B cell (primary cell): ENCODE results near the gene KLHDC7B. TPM values are rescaled to one million over a fixed set of nuclear protein-coding genes. Genes with fewer than 3 reads are reported as not detected.

Source experiments
- ATAC-seq: fragments of 200-7000 bp; cut with Tn5 transposase; one replicate; pipeline ENCODE4 v1.10.0; 2021; ENCODE audit warnings: low read depth, mild to moderate bottlenecking, moderate number of reproducible peaks, moderate library complexity
- CTCF ChIA-PET: fragments of 350-600 bp; sonication (Branson Sonifier 250); formaldehyde crosslinking; loops from one replicate; lab custom pipeline; 2021; ENCODE audit warnings: antibody characterized with exemption, inconsistent platforms; lab: Charles Lee
- POLR2A ChIA-PET: fragments of 350-600 bp; sonication (Branson Sonifier 250); formaldehyde crosslinking; loops from one replicate; lab custom pipeline; 2021; ENCODE audit warnings: antibody characterized with exemption; lab: Charles Lee
- DNase-seq: peaks from one replicate; pipeline ENCODE4 v3.0.0; 2013
- H2AFZ ChIP-seq: 2 replicates; pipeline ENCODE4 v1.6.1; 2012; ENCODE audit warnings: mild to moderate bottlenecking, low read depth, low read length; ENCODE audit not compliant: insufficient read depth, poor library complexity, severe bottlenecking
- H3K27ac ChIP-seq, 2 donors: 1 replicate in 1 of 2; 2 replicates in 1 of 2; pipeline ENCODE4 v1.5.1; 2012 to 2013; ENCODE audit warnings: low read length in 2 of 2, mild to moderate bottlenecking in 2 of 2, moderate library complexity in 1 of 2
- H3K27me3 ChIP-seq, 4 experiments: fragments of 200-600 bp in 1 of 4; sonication (generic) in 1 of 4; replicated peaks in 1 of 4; 1 replicate in 2 of 4; 2 replicates in 2 of 4; pipeline versions ENCODE4 v1.6.1 to v1.7.0; 2013 to 2016; ENCODE audit warnings: low read length in 3 of 4, mild to moderate bottlenecking in 2 of 4, mixed read lengths in 1 of 4, moderate library complexity in 1 of 4; ENCODE audit not compliant: insufficient read depth in 4 of 4, control insufficient read depth in 3 of 4; ENCODE audit errors: control extremely low read depth in 1 of 4
- H3K36me3 ChIP-seq, 2 experiments: replicated peaks in 1 of 2; 1 replicate in 1 of 2; 2 replicates in 1 of 2; pipeline versions ENCODE4 v1.6.1 to v1.7.1; 2013; ENCODE audit warnings: low read length in 1 of 2; ENCODE audit not compliant: insufficient read depth in 2 of 2, control insufficient read depth in 1 of 2; ENCODE audit errors: control extremely low read depth in 1 of 2, extremely low read depth in 1 of 2
- H3K4me1 ChIP-seq, 2 donors: fragments of 200-600 bp in 1 of 2; sonication (generic) in 1 of 2; 1 replicate in 1 of 2; 2 replicates in 1 of 2; pipeline versions ENCODE4 v1.5.1 to v1.6.1; 2013 to 2017; ENCODE audit warnings: low read length in 2 of 2; ENCODE audit not compliant: control insufficient read depth in 2 of 2, insufficient read depth in 2 of 2
- H3K4me2 ChIP-seq: replicated peaks from 2 replicates; pipeline ENCODE3; 2012; ENCODE audit warnings: mild to moderate bottlenecking, low read depth, low read length; ENCODE audit not compliant: poor library complexity, severe bottlenecking
- H3K4me3 ChIP-seq, 5 experiments: fragments of 200-600 bp in 1 of 5; sonication (generic) in 1 of 5; 1 replicate in 3 of 5; 2 replicates in 2 of 5; pipeline versions ENCODE4 v1.5.1 to v1.7.0; 2011 to 2016; ENCODE audit warnings: low read length in 4 of 5, mild to moderate bottlenecking in 4 of 5, low read depth in 2 of 5, control low read depth in 1 of 5, moderate library complexity in 1 of 5; ENCODE audit not compliant: insufficient read depth in 1 of 5; ENCODE audit errors: control extremely low read depth in 1 of 5, extremely low read depth in 1 of 5
- H3K79me2 ChIP-seq: fragments of 200-600 bp; sonication (generic); one replicate; pipeline ENCODE4 v1.6.0; 2016; ENCODE audit warnings: low read length; ENCODE audit not compliant: control insufficient read depth, insufficient read depth
- H3K9ac ChIP-seq: fragments of 200-600 bp; sonication (generic); 2 replicates; pipeline ENCODE4 v1.6.1; 2017; ENCODE audit warnings: mild to moderate bottlenecking, low read length, moderate library complexity
- H3K9me3 ChIP-seq, 3 donors: one replicate each; pipeline versions ENCODE4 v1.6.1 to v1.7.1; 2013; ENCODE audit warnings: low read length in 2 of 3; ENCODE audit not compliant: control insufficient read depth in 2 of 3, insufficient read depth in 1 of 3; ENCODE audit errors: control extremely low read depth in 1 of 3
- H4K20me1 ChIP-seq: 2 replicates; pipeline ENCODE4 v1.6.0; 2012; ENCODE audit warnings: mild to moderate bottlenecking, low read length; ENCODE audit not compliant: insufficient read depth, control insufficient read depth, poor library complexity, severe bottlenecking
- H3K27ac Mint-ChIP-seq: one replicate; pipeline ENCODE4 v1.8.0; 2021; ENCODE audit warnings: mixed read lengths
- H3K27me3 Mint-ChIP-seq: one replicate; pipeline ENCODE4 v1.8.0; 2021; ENCODE audit warnings: mixed read lengths
- H3K4me1 Mint-ChIP-seq: one replicate; pipeline ENCODE4 v1.8.0; 2021; ENCODE audit warnings: mixed read lengths
- H3K4me3 Mint-ChIP-seq: one replicate; pipeline ENCODE4 v1.8.0; 2021; ENCODE audit warnings: mixed read lengths
- H3K9me3 Mint-ChIP-seq: one replicate; pipeline ENCODE4 v1.8.0; 2022; ENCODE audit warnings: mixed read lengths; ENCODE audit not compliant: insufficient read depth
- EZH2 ChIP-seq: IDR thresholded peaks from 2 replicates; pipeline ENCODE4 v1.6.1; 2012; ENCODE audit warnings: borderline replicate concordance, low read depth, mild to moderate bottlenecking, moderate library complexity, low read length; ENCODE audit not compliant: insufficient read depth, poor library complexity, severe bottlenecking
- WGBS: methylation state at CpG from one replicate; pipeline ENCODE4 v1.1.5; 2013; ENCODE audit warnings: missing lambda C conversion rate; ENCODE audit not compliant: insufficient coverage; 5-methylcytosine and 5-hydroxymethylcytosine counted together
- intact Hi-C: fragments of 100-400 bp; cut with micrococcal nuclease; formaldehyde crosslinking; loops from one replicate; pipeline ENCODE4 v1.10.0; 2022
- polyA plus RNA-seq: library from polyadenylated mRNA; depleted of rRNA; stranded (reverse); fragments of >200 nt; gene quantifications from 2 replicates; pipeline ENCODE4 v1.2.3, GENCODE V29; 2012
- total RNA-seq, 2 donors: library from RNA; stranded (reverse); fragments of 120-200 nt in 1 of 2; gene quantifications; 1 replicate in 1 of 2; 2 replicates in 1 of 2; pipeline versions ENCODE4 v1.2.3 to v1.2.4, GENCODE V29; 2013 to 2022
- TF ChIP-seq, protein P1 (sequence below): fragments of 200-600 bp; IDR thresholded peaks from one replicate; pipeline ENCODE4 v1.8.0; 2022; ENCODE audit warnings: antibody characterized with exemption, mild to moderate bottlenecking

The KLHDC7B gene
- total and polyA plus RNA-seq, 2 donors (not counting 1 experiment from before 2014, with no cell fraction given): 1.8 to 6.2 TPM

DNA sequence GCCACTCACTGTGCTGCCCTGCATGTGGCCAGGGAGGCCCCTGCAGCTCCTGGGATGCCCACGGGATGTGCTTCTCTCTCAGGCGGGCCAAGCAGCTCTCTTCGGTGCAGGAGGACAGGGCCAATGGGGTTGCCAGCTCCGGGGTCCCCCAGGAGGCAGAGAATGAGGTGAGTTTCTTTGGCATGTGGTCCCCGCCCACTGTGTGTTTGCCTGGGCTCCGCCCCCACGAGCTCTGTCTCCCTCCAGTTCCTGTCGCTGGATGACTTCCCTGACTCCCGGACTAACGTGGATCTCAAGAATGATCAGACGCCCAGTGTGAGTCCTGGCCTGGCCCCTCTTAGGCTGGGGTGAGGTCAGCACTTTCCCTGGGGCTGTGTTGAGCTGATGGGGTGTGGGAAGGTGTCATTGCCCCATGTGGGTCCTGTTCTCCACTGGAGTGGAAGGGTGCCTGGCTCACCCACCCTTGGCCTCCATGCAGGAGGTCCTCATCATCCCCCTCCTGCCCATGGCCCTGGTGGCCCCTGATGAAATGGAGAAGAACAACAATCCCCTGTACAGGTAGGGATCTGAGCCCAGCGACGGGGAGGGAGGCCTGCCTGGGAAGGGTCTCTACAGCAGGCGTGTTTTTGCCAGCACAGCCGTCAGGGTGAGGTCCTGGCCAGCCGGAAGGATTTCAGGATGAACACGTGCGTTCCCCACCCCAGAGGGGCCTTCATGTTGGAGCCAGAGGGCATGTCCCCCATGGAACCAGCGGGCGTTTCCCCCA, 28.0 kb upstream of the KLHDC7B start:
- Histone ChIP-seq H3K4me2 (no peak overlapping the region), H2AFZ (no peak overlapping the region), H3K27me3 (no peaks in the 10 kb centered on the region), H3K36me3 (peaks cover 0 to 55% of the 10 kb centered on the region in 2 experiments), H3K9ac (no peak overlapping the region), H3K27ac (no peak overlapping the region), H3K9me3 (no peaks in the 10 kb centered on the region), H3K79me2 (peaks cover 83% of the 10 kb centered on the region), H3K4me3 (no peak overlapping the region), H3K4me1 (no peaks in the 10 kb centered on the region), H4K20me1 (peaks cover 50% of the 10 kb centered on the region)
- Mint-ChIP-seq H3K27ac (no peak overlapping the region), H3K4me1 (peaks cover 2% of the 10 kb centered on the region), H3K27me3 (no peaks in the 10 kb centered on the region), H3K4me3 (no peak overlapping the region), H3K9me3 (no peaks in the 10 kb centered on the region)
- ATAC-seq (no peak), DNase-seq (no peak)
- intact Hi-C loops: no loop called here
- 98% methylated on average over 19 of the region's 20 CpGs for WGBS
- TF ChIP-seq EZH2: no peak
- TF ChIP-seq, protein P1, sequence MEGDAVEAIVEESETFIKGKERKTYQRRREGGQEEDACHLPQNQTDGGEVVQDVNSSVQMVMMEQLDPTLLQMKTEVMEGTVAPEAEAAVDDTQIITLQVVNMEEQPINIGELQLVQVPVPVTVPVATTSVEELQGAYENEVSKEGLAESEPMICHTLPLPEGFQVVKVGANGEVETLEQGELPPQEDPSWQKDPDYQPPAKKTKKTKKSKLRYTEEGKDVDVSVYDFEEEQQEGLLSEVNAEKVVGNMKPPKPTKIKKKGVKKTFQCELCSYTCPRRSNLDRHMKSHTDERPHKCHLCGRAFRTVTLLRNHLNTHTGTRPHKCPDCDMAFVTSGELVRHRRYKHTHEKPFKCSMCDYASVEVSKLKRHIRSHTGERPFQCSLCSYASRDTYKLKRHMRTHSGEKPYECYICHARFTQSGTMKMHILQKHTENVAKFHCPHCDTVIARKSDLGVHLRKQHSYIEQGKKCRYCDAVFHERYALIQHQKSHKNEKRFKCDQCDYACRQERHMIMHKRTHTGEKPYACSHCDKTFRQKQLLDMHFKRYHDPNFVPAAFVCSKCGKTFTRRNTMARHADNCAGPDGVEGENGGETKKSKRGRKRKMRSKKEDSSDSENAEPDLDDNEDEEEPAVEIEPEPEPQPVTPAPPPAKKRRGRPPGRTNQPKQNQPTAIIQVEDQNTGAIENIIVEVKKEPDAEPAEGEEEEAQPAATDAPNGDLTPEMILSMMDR: no peak
- CTCF ChIA-PET: interaction anchor here (1.1 kb wide), 1 partner anchor 20 kb away, joined by 3 read pairs; no protein-coding TSS in a partner anchor
- POLR2A ChIA-PET: interaction anchor here (1.9 kb wide), 1 partner anchor 10 kb away, joined by 4 read pairs; the partner anchor contains the start of genes LMF2 and NCAPH2

DNA sequence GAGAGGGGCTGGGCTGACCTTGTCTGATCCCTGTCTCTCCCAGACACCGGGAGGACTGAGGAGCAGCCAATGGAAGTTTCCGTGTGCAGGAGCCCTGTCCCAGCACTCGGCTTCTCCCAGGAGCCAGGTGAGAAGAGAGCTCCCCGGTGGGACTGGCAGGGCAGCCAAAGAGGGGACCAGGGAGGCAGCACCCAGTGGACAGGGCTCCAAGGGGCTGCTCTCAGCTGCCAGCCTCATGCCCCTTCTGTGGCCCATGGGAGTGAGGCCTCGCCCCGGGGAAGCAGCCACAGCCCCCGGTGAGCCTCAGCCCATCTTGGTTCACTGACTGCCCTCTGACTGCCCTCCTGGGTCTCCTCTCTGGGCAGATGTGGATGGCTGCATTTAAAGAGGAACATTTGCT, 27.1 kb upstream of the KLHDC7B start:
- WGBS: 96% methylated on average over 7 of the region's 7 CpGs

More for the DNA sequence above, 27.1 kb upstream of the KLHDC7B start:
- Histone ChIP-seq H4K20me1 (peaks cover 50% of the 10 kb centered on the region), H3K27me3 (no peaks in the 10 kb centered on the region), H3K4me3 (no peak overlapping the region), H3K4me2 (no peak overlapping the region), H3K9me3 (no peaks in the 10 kb centered on the region), H3K4me1 (no peaks in the 10 kb centered on the region), H3K79me2 (peaks cover 83% of the 10 kb centered on the region), H2AFZ (no peak overlapping the region), H3K36me3 (peaks cover 0 to 64% of the 10 kb centered on the region in 2 experiments), H3K27ac (no peak overlapping the region), H3K9ac (no peak overlapping the region)
- TF ChIP-seq, protein P1: no peak
- no peak for TF ChIP-seq EZH2
- Mint-ChIP-seq H3K4me3 (no peak overlapping the region), H3K27me3 (no peaks in the 10 kb centered on the region), H3K27ac (no peak overlapping the region), H3K4me1 (peaks cover 2% of the 10 kb centered on the region), H3K9me3 (no peaks in the 10 kb centered on the region)
- DNase-seq (no peak), ATAC-seq (no peak)
- intact Hi-C loops: no loop called here
- ChIA-PET CTCF (interaction anchor here (1.1 kb wide), 1 partner anchor 21 kb away, joined by 3 read pairs; no protein-coding TSS in a partner anchor), POLR2A (interaction anchor here (1.9 kb wide), 1 partner anchor 11 kb away, joined by 4 read pairs; the partner anchor contains the start of genes LMF2 and NCAPH2)
